ENCODE measurements around the gene SEC14L5. TPM values are rescaled to one million over a fixed set of nuclear protein-coding genes. Genes with fewer than 3 reads are reported as not detected.

Gene SEC14L5
- total RNA-seq, 1 experiment from 2014 or later = 2.3 TPM

DNA sequence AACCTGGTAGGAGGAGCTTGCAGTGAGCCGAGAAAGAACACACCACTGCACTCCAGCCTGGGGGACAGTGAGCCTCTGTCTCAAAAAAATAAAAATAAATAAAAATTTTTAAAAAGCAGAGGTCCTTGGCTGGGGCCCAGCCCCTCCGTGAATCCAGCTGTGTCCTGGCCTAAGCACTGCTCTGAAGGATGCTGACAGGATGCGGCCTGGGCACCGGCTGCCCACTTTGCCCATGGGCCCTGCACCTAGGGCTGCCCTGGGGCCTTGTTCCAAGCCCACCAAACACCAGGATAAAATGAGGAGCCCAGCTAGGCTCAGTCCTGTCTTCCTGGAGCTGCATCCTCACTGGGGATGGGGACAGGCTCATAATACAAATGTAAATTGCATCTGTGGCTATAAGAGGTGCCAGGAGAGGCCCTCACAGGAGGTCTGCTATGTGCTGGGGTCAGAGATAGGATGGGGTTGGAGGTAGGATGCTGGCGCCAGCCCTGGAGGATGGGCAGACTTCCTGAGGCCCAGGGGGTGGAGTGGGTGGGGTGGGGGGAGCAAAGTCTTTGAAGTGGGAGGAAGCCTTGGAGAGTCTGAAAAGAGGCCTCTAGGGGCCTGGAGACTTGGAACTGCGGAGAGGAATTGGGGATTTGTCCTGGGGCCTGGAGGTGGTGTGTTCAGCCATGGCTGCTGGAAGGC, 101.4 kb downstream of the SEC14L5 start:
- ChIA-PET CTCF (interaction anchor here (0.7 to 5.1 kb wide), 12 partner anchors 12 to 409 kb away, joined by 3 to 31 read pairs (median 10); partner anchors contain the start of gene SEC14L5), POLR2A (interaction anchor here (0.9 to 1.4 kb wide), 2 partner anchors 25 to 34 kb away, joined by 3 to 4 read pairs; no protein-coding TSS in a partner anchor)
- DNase-seq (ENCODE audit: low spot score) (no peak), ATAC-seq (peak; percentile 16)
- Mint-ChIP-seq H3K27ac (peak overlapping the region; percentile 57), H3K4me3 (no peak overlapping the region), H3K27me3 (ENCODE audit: low read depth) (no peaks in the 10 kb centered on the region; the same call in 1 of the 2 replicates), H3K4me1 (peaks cover 23% of the 10 kb centered on the region), H3K9me3 (no peaks in the 10 kb centered on the region), H3K36me3 (no peaks in the 10 kb centered on the region)
- TF ChIP-seq, protein P1, sequence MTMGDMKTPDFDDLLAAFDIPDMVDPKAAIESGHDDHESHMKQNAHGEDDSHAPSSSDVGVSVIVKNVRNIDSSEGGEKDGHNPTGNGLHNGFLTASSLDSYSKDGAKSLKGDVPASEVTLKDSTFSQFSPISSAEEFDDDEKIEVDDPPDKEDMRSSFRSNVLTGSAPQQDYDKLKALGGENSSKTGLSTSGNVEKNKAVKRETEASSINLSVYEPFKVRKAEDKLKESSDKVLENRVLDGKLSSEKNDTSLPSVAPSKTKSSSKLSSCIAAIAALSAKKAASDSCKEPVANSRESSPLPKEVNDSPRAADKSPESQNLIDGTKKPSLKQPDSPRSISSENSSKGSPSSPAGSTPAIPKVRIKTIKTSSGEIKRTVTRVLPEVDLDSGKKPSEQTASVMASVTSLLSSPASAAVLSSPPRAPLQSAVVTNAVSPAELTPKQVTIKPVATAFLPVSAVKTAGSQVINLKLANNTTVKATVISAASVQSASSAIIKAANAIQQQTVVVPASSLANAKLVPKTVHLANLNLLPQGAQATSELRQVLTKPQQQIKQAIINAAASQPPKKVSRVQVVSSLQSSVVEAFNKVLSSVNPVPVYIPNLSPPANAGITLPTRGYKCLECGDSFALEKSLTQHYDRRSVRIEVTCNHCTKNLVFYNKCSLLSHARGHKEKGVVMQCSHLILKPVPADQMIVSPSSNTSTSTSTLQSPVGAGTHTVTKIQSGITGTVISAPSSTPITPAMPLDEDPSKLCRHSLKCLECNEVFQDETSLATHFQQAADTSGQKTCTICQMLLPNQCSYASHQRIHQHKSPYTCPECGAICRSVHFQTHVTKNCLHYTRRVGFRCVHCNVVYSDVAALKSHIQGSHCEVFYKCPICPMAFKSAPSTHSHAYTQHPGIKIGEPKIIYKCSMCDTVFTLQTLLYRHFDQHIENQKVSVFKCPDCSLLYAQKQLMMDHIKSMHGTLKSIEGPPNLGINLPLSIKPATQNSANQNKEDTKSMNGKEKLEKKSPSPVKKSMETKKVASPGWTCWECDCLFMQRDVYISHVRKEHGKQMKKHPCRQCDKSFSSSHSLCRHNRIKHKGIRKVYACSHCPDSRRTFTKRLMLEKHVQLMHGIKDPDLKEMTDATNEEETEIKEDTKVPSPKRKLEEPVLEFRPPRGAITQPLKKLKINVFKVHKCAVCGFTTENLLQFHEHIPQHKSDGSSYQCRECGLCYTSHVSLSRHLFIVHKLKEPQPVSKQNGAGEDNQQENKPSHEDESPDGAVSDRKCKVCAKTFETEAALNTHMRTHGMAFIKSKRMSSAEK (CRISPR knock-in tag; IDR thresholded peaks at IDR 0.05; ENCODE audit: borderline replicate concordance) = no peak
- TF ChIP-seq, protein P2, sequence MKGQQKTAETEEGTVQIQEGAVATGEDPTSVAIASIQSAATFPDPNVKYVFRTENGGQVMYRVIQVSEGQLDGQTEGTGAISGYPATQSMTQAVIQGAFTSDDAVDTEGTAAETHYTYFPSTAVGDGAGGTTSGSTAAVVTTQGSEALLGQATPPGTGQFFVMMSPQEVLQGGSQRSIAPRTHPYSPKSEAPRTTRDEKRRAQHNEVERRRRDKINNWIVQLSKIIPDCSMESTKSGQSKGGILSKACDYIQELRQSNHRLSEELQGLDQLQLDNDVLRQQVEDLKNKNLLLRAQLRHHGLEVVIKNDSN (CRISPR knock-in tag; IDR thresholded peaks at IDR 0.05) = no peak
- no peak for TF ChIP-seq NFATC4 (CRISPR knock-in tag; IDR thresholded peaks at IDR 0.05)
- no peak for TF ChIP-seq TP53 (CRISPR knock-in tag; IDR thresholded peaks at IDR 0.05)
- TF ChIP-seq, protein P3, sequence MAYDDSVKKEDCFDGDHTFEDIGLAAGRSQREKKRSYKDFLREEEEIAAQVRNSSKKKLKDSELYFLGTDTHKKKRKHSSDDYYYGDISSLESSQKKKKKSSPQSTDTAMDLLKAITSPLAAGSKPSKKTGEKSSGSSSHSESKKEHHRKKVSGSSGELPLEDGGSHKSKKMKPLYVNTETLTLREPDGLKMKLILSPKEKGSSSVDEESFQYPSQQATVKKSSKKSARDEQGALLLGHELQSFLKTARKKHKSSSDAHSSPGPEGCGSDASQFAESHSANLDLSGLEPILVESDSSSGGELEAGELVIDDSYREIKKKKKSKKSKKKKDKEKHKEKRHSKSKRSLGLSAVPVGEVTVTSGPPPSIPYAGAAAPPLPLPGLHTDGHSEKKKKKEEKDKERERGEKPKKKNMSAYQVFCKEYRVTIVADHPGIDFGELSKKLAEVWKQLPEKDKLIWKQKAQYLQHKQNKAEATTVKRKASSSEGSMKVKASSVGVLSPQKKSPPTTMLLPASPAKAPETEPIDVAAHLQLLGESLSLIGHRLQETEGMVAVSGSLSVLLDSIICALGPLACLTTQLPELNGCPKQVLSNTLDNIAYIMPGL (CRISPR knock-in tag; IDR thresholded peaks at IDR 0.05) = no peak
- no peak for TF ChIP-seq PRRX2 (CRISPR knock-in tag; IDR thresholded peaks at IDR 0.05)
- TF ChIP-seq SOX15 (CRISPR knock-in tag; IDR thresholded peaks at IDR 0.05) = no peak
- TF ChIP-seq, protein P4, sequence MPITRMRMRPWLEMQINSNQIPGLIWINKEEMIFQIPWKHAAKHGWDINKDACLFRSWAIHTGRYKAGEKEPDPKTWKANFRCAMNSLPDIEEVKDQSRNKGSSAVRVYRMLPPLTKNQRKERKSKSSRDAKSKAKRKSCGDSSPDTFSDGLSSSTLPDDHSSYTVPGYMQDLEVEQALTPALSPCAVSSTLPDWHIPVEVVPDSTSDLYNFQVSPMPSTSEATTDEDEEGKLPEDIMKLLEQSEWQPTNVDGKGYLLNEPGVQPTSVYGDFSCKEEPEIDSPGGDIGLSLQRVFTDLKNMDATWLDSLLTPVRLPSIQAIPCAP (CRISPR knock-in tag; IDR thresholded peaks at IDR 0.05) = no peak
- TF ChIP-seq ZNF396 (CRISPR knock-in tag; IDR thresholded peaks at IDR 0.05; ENCODE audit: borderline replicate concordance) = no peak
- no peak for TF ChIP-seq ZNF423 (CRISPR knock-in tag; IDR thresholded peaks at IDR 0.05)
- no peak for TF ChIP-seq GTF2I (CRISPR knock-in tag; conservative IDR thresholded peaks at IDR 0.05)
- TF ChIP-seq, protein P5, sequence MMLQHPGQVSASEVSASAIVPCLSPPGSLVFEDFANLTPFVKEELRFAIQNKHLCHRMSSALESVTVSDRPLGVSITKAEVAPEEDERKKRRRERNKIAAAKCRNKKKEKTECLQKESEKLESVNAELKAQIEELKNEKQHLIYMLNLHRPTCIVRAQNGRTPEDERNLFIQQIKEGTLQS (CRISPR knock-in tag; conservative IDR thresholded peaks at IDR 0.05) = no peak
- no peak for TF ChIP-seq ZNF138 (CRISPR knock-in tag; conservative IDR thresholded peaks at IDR 0.05)
- TF ChIP-seq ETV6 (CRISPR knock-in tag; IDR thresholded peaks at IDR 0.05) = no peak
- TF ChIP-seq FOXK1 (CRISPR knock-in tag; IDR thresholded peaks at IDR 0.05) = no peak
- no peak for TF ChIP-seq NR2C2 (CRISPR knock-in tag; IDR thresholded peaks at IDR 0.05)
- no peak for TF ChIP-seq KAT7 (CRISPR knock-in tag; IDR thresholded peaks at IDR 0.05; ENCODE audit: borderline replicate concordance)
- TF ChIP-seq JAZF1 (CRISPR knock-in tag; IDR thresholded peaks at IDR 0.05) = no peak
